Thyroid gland (tissue), 4 donors: ENCODE data around the gene ZNF536.

Source experiments
- CTCF ChIP-seq, 6 experiments: fragments of 200-600 bp in 3 of 6; fragments of 450-650 bp in 3 of 6; sonication (generic) in 3 of 6; IDR thresholded peaks; one replicate each; pipeline ENCODE4 v1.5.1; 2016 to 2019; ENCODE audit warnings: antibody characterized with exemption in 6 of 6, mild to moderate bottlenecking in 2 of 6, inconsistent platforms in 1 of 6, moderate library complexity in 1 of 6
- POLR2A ChIP-seq, 2 donors: fragments of 450-650 bp; IDR thresholded peaks; one replicate each; pipeline ENCODE4 v1.6.1; 2017; ENCODE audit warnings: antibody characterized with exemption in 2 of 2, mild to moderate bottlenecking in 2 of 2, moderate library complexity in 1 of 2

GRCh38 chr19:30522341-30522740, 150.2 kb downstream of the ZNF536 start:
- TF ChIP-seq CTCF (IDR thresholded peaks at IDR 0.05) (no peak), POLR2A (IDR thresholded peaks at IDR 0.05) (no peak)
